ENCODE measurements around the gene BIRC3.

- TF ChIP-seq, protein P1, sequence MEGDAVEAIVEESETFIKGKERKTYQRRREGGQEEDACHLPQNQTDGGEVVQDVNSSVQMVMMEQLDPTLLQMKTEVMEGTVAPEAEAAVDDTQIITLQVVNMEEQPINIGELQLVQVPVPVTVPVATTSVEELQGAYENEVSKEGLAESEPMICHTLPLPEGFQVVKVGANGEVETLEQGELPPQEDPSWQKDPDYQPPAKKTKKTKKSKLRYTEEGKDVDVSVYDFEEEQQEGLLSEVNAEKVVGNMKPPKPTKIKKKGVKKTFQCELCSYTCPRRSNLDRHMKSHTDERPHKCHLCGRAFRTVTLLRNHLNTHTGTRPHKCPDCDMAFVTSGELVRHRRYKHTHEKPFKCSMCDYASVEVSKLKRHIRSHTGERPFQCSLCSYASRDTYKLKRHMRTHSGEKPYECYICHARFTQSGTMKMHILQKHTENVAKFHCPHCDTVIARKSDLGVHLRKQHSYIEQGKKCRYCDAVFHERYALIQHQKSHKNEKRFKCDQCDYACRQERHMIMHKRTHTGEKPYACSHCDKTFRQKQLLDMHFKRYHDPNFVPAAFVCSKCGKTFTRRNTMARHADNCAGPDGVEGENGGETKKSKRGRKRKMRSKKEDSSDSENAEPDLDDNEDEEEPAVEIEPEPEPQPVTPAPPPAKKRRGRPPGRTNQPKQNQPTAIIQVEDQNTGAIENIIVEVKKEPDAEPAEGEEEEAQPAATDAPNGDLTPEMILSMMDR (IDR thresholded peaks at IDR 0.05), result no peak
- no peak for TF ChIP-seq POLR2A (IDR thresholded peaks at IDR 0.05)
Observed at GRCh38 chr11:102304686-102305085, 12.6 kb upstream of the BIRC3 start.
